Measurements from ENCODE around the gene TES. TPM values are rescaled to one million over a fixed set of nuclear protein-coding genes. Genes with fewer than 3 reads are reported as not detected.

Gene TES
- total RNA-seq, 1 experiment from 2014 or later: 126 TPM

DNA sequence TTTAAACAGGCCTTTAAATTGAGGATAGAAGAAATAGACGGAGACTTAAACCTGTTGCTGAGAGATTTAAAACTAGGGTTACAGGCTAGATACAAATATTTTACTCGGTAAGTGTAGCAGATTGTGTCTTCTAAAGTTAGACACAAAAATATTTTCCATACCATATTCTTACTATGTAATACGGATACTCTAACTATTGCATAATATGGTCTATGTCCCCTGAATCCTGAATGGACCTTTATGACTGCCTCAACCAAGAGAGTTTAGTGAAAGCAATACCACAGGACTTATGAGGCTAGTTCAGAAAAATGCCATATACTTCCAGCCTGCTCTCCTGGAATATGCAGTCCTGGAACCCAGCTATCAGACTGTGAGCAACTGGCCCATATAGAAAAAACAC lies 13.4 kb upstream of the TES start:
- TF ChIP-seq, protein P1, sequence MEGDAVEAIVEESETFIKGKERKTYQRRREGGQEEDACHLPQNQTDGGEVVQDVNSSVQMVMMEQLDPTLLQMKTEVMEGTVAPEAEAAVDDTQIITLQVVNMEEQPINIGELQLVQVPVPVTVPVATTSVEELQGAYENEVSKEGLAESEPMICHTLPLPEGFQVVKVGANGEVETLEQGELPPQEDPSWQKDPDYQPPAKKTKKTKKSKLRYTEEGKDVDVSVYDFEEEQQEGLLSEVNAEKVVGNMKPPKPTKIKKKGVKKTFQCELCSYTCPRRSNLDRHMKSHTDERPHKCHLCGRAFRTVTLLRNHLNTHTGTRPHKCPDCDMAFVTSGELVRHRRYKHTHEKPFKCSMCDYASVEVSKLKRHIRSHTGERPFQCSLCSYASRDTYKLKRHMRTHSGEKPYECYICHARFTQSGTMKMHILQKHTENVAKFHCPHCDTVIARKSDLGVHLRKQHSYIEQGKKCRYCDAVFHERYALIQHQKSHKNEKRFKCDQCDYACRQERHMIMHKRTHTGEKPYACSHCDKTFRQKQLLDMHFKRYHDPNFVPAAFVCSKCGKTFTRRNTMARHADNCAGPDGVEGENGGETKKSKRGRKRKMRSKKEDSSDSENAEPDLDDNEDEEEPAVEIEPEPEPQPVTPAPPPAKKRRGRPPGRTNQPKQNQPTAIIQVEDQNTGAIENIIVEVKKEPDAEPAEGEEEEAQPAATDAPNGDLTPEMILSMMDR (IDR thresholded peaks at IDR 0.05; ENCODE audit: unreplicated experiment): no peak
- Mint-ChIP-seq H3K9me3 (ENCODE audit: low read depth, unreplicated experiment) (no peaks in the 10 kb centered on the region), H3K4me3 (ENCODE audit: low read depth, unreplicated experiment) (no peak overlapping the region), H3K27ac (ENCODE audit: unreplicated experiment) (no peak overlapping the region), H3K4me1 (ENCODE audit: low read depth, unreplicated experiment) (no peaks in the 10 kb centered on the region), H3K36me3 (ENCODE audit: insufficient read depth, unreplicated experiment) (no peaks in the 10 kb centered on the region), H3K27me3 (ENCODE audit: unreplicated experiment) (no peaks in the 10 kb centered on the region)
- intact Hi-C loops (cut with micrococcal nuclease; ENCODE audit: unreplicated experiment): no loop called here
- BruUV-seq (replicated peaks): no TSS peak
- CTCF ChIA-PET: no interaction called here
- no peak for DNase-seq

DNA sequence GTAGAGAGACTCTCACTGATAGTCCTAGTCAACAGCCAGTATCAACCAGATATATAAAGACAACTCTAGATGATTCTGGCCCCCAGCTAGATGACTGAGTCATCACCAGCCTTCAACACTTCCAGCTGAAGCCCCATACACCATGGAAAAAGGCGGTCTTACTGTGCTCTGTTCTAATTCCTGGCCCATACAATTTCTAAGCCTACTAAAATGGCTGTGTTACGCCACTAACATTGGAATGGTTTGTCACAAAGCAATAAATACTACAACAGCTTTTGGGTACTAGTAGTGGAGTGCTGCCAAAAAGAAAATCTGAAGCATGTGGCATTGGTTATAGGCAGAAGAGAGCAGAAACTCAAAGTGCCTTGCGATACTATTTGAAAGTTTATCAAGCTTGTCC lies 13.0 kb upstream of the TES start:
- intact Hi-C loops (cut with micrococcal nuclease; ENCODE audit: unreplicated experiment): no loop called here
- no TSS peak for BruUV-seq (replicated peaks)
- Mint-ChIP-seq H3K4me3 (ENCODE audit: low read depth, unreplicated experiment) (no peak overlapping the region), H3K36me3 (ENCODE audit: insufficient read depth, unreplicated experiment) (no peaks in the 10 kb centered on the region), H3K4me1 (ENCODE audit: low read depth, unreplicated experiment) (no peaks in the 10 kb centered on the region), H3K27ac (ENCODE audit: unreplicated experiment) (no peak overlapping the region), H3K9me3 (ENCODE audit: low read depth, unreplicated experiment) (no peaks in the 10 kb centered on the region), H3K27me3 (ENCODE audit: unreplicated experiment) (no peaks in the 10 kb centered on the region)
- CTCF ChIA-PET: no interaction called here
- TF ChIP-seq, protein P1 (IDR thresholded peaks at IDR 0.05; ENCODE audit: unreplicated experiment): no peak
- no peak for DNase-seq

DNA sequence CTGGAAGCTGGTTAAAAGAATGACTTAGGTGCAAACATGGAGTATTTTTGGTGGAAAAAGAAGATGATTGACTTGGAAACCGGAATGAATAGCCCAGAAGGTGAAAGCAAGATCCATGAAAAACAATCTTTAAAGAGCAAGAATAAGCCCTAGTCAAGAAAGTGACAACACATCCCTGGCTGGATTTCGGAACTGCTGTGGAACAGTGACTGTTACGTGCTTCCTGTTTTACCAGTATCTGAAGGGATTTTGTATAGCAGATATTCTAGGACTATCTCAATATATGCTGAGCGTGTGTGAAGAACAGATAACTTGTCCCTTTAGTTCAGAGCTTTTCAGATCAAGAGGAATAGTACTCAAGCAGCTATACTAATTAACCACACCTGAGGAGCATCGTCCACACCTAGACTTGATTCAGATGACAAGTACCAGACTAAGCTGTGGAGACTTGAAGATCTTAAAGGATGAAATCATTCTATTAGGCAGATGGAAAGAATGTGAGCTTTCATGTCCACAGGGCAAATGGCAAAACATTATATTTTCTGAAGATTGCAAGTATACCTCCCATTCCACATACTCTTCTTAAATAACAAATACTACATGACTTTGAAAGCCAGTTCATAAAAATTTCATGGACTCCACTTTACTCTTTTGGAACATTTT lies 11.5 kb upstream of the TES start:
- H3K27me3 Mint-ChIP-seq (ENCODE audit: unreplicated experiment): no peaks in the 10 kb centered on the region

DNA sequence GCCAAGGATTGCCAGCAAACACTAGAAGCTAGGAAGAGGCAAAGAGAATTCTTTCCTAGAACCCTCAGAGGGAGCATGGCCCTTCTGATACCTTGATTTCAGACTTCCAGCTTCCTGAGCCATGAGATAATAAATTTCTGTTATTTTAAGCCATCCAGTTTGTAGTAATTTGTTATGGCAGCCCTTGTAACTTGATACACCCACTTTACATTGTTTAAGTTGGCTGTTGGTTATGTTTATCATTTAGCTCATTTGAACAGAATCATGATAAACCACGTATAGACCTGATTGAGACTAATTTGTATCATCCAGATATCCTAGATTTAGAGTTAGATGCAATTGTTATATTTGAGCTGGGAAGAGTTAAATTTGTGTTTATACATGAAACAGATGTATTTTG lies 9.4 kb upstream of the TES start:
- TF ChIP-seq, protein P1 (IDR thresholded peaks at IDR 0.05; ENCODE audit: unreplicated experiment): no peak
- intact Hi-C loops (cut with micrococcal nuclease; ENCODE audit: unreplicated experiment): no loop called here
- H3K27ac Mint-ChIP-seq (ENCODE audit: unreplicated experiment): no peak overlapping the region
- no peaks in the 10 kb centered on the region for H3K27me3 Mint-ChIP-seq (ENCODE audit: unreplicated experiment)
- BruUV-seq (replicated peaks): no TSS peak
- no peaks in the 10 kb centered on the region for H3K9me3 Mint-ChIP-seq (ENCODE audit: low read depth, unreplicated experiment)
- CTCF ChIA-PET: no interaction called here
- no peak overlapping the region for H3K4me3 Mint-ChIP-seq (ENCODE audit: low read depth, unreplicated experiment)
- H3K36me3 Mint-ChIP-seq (ENCODE audit: insufficient read depth, unreplicated experiment): no peaks in the 10 kb centered on the region
- no peak for DNase-seq
- peaks cover 6% of the 10 kb centered on the region for H3K4me1 Mint-ChIP-seq (ENCODE audit: low read depth, unreplicated experiment)

More for the DNA sequence above, 11.5 kb upstream of the TES start:
- Mint-ChIP-seq H3K4me3 (ENCODE audit: low read depth, unreplicated experiment) (no peak overlapping the region), H3K4me1 (ENCODE audit: low read depth, unreplicated experiment) (no peaks in the 10 kb centered on the region), H3K36me3 (ENCODE audit: insufficient read depth, unreplicated experiment) (no peaks in the 10 kb centered on the region), H3K27ac (ENCODE audit: unreplicated experiment) (no peak overlapping the region), H3K9me3 (ENCODE audit: low read depth, unreplicated experiment) (no peaks in the 10 kb centered on the region)
- intact Hi-C loops (cut with micrococcal nuclease; ENCODE audit: unreplicated experiment): no loop called here
- CTCF ChIA-PET: no interaction called here
- no peak for DNase-seq
- BruUV-seq (replicated peaks): no TSS peak
- TF ChIP-seq, protein P1 (IDR thresholded peaks at IDR 0.05; ENCODE audit: unreplicated experiment): no peak
